ENCODE measurements around the gene ATP9A.

- TF ChIP-seq JUND (IDR thresholded peaks at IDR 0.05) (no peak), POLR2AphosphoS5 (IDR thresholded peaks at IDR 0.05; ENCODE audit: low read depth, low read length) (no peak), CTCF (IDR thresholded peaks at IDR 0.05) (no peak), EZH2phosphoT487 (IDR thresholded peaks at IDR 0.05; ENCODE audit: borderline replicate concordance, low read depth) (no peak), RAD21 (IDR thresholded peaks at IDR 0.05; ENCODE audit: low read length) (no peak), TEAD4 (IDR thresholded peaks at IDR 0.05; ENCODE audit: borderline replicate concordance, insufficient read depth) (no peak), NRF1 (IDR thresholded peaks at IDR 0.05; ENCODE audit: low read depth, low read length) (no peak), EP300 (IDR thresholded peaks at IDR 0.05; ENCODE audit: borderline replicate concordance in 1 of 2, low read depth in 1 of 2, low read length in 1 of 2) (no peak), RCOR1 (IDR thresholded peaks at IDR 0.05; ENCODE audit: low read length) (no peak)
Measured at GRCh38 chr20:51679254-51679921, 88.8 kb downstream of the ATP9A start.
